Heart right ventricle (tissue), 16 donors: ENCODE results near the gene TNS3. TPM values are rescaled to one million over a fixed set of nuclear protein-coding genes. Genes with fewer than 3 reads are reported as not detected.

Source experiments
- ATAC-seq, 8 donors: fragments of 200-7000 bp; cut with Tn5 transposase; one replicate each; pipeline ENCODE4 v1.9.1; 2020; ENCODE audit warnings: mild to moderate bottlenecking in 8 of 8, moderate library complexity in 8 of 8, moderate number of reproducible peaks in 1 of 8
- DNase-seq, 2 donors: peaks; one replicate each; pipeline ENCODE4 v3.0.0-alpha.2; 2020
- H3K27ac ChIP-seq, 10 donors: fragments of 200-600 bp; sonication (generic) in 2 of 10; one replicate each; pipeline versions ENCODE4 v1.5.0 to v1.8.0; 2020 to 2022; ENCODE audit warnings: mild to moderate bottlenecking in 3 of 10
- H3K27me3 ChIP-seq, 7 donors: fragments of 200-600 bp; one replicate each; pipeline ENCODE4 v1.8.0; 2021 to 2022; ENCODE audit warnings: mild to moderate bottlenecking in 2 of 7
- H3K36me3 ChIP-seq, 9 donors: fragments of 200-600 bp; sonication (generic) in 1 of 9; one replicate each; pipeline versions ENCODE4 v1.5.0 to v1.8.0; 2020 to 2022; ENCODE audit warnings: mild to moderate bottlenecking in 2 of 9
- H3K4me1 ChIP-seq, 9 donors: fragments of 200-600 bp; sonication (generic) in 1 of 9; one replicate each; pipeline versions ENCODE4 v1.5.0 to v1.8.0; 2020 to 2022; ENCODE audit warnings: mild to moderate bottlenecking in 4 of 9
- H3K4me3 ChIP-seq, 10 donors: fragments of 200-600 bp; sonication (generic) in 2 of 10; one replicate each; pipeline versions ENCODE4 v1.5.0 to v1.8.0; 2020 to 2022; ENCODE audit warnings: mild to moderate bottlenecking in 7 of 10, moderate library complexity in 2 of 10
- H3K9me3 ChIP-seq, 11 donors: fragments of 200-600 bp in 10 of 11; sonication (generic) in 2 of 11; one replicate each; pipeline versions ENCODE4 v1.5.0 to v1.8.0; 2013 to 2022; ENCODE audit warnings: mild to moderate bottlenecking in 2 of 11, control low read depth in 1 of 11, moderate library complexity in 1 of 11
- CTCF ChIP-seq, 9 donors: fragments of 200-600 bp; sonication (generic) in 2 of 9; IDR thresholded peaks; one replicate each; pipeline versions ENCODE4 v1.5.0 to v1.8.0; 2021 to 2022; ENCODE audit warnings: antibody characterized with exemption in 9 of 9, mild to moderate bottlenecking in 5 of 9, moderate library complexity in 1 of 9
- WGBS, 2 donors: extraction: QIAGEN DNeasy Blood & Tissue Kit; methylation state at CpG; one replicate each; pipeline ENCODE4 v1.1.7; 2013; ENCODE audit warnings: inconsistent platforms in 1 of 2; 5-methylcytosine and 5-hydroxymethylcytosine counted together
- intact Hi-C, 10 donors: fragments of 100-400 bp; cut with DNase I; formaldehyde crosslinking; loops; one replicate each; pipeline versions ENCODE4 v1.11.1 to v1.14.2; 2022
- polyA plus RNA-seq, 2 donors: library from polyadenylated mRNA; stranded (reverse); fragments of 200-250 nt; gene quantifications; one replicate each; pipeline ENCODE4 v1.2.3, GENCODE V29; 2013
- total RNA-seq, 10 donors: library from RNA; stranded (reverse); fragmentation: NEBNext Ultra II Directional in 3 of 10; extraction: Animal tissue kit (Norgen Biotek cat#: 25700) in 3 of 10; gene quantifications; one replicate each; pipeline versions ENCODE4 v1.2.1 to v1.2.4, GENCODE V29; 2021 to 2023
- donor health status: Arrhythmogenic right ventricular cardiomyopathy.
- donor health status: ischemic (EF 13 %, LVEDD 7.1; RV severe dilation, severe dysfunction).
- donor health status: healthy with polysubstance abuse.
- donor health status: DM: no; HTN: yes; CAD: no.
- donor health status: DM: no; HTN: no; CAD: no.
- donor health status: ischemic (EF 25% LVEDD 6.9; RV normal size, moderate dysfunction).
- donor health status: ischemic (EF 25% LVEDD 5.7; RV mildly dilated, moderate dysfunction).
- donor health status: healthy.
- donor health status: DM: yes; HTN: yes; CAD: no.
- donor health status: Ischemic cardiomyopathy.
- donor health status: ischemic (EF 35%, LVEDD 5.7; RV mildly dilated, moderate dysfunction).
- donor health status: nonischemic (EF 11% LVEDD 7.7; RV severe dilation, severe dysfunction).
- donor health status: DM: yes; HTN: yes; CAD: no.
- donor health status: PGD.
- donor health status: ischemic (EF 29% LVEDD 5.4; RV normal size, mild dysfunction).
- donor health status: nonischemic (EF 23%, LVEDD 6.1; RV moderate dilation, normal function).

The TNS3 gene
- total and polyA plus RNA-seq, 12 donors = 6.7 to 74.2 (median 34.0) TPM

GRCh38 chr7:47601881-47602249, 20.0 kb upstream of the TNS3 start:
- TF ChIP-seq CTCF (IDR thresholded peaks at IDR 0.05) = no peak
- H3K36me3 ChIP-seq = no peaks in the 10 kb centered on the region
- no peak overlapping the region for H3K27ac ChIP-seq
- intact Hi-C loops = no loop called here
- no peak for ATAC-seq
- WGBS, 2 donors = 95 to 97% methylated on average over 2 of the region's 2 CpGs
- H3K4me3 ChIP-seq = no peak overlapping the region
- no peak for DNase-seq
- H3K27me3 ChIP-seq = no peaks in the 10 kb centered on the region
- peaks cover 0 to 15% (median 7%) of the 10 kb centered on the region in 11 donors for H3K9me3 ChIP-seq
- H3K4me1 ChIP-seq = peaks cover 0 to 40% (median 12%) of the 10 kb centered on the region in 9 donors

GRCh38 chr7:47601119-47601880, 19.4 kb upstream of the TNS3 start:
- Histone ChIP-seq H3K9me3 (peaks cover 0 to 21% (median 13%) of the 10 kb centered on the region in 11 donors), H3K36me3 (no peaks in the 10 kb centered on the region), H3K27me3 (no peaks in the 10 kb centered on the region), H3K4me3 (no peak overlapping the region), H3K4me1 (peaks cover 0 to 40% (median 12%) of the 10 kb centered on the region in 9 donors), H3K27ac (peak overlapping the region in 1 of 10 donors; percentile 53)
- no peak for ATAC-seq
- no peak for TF ChIP-seq CTCF (IDR thresholded peaks at IDR 0.05)
- no peak for DNase-seq
- 88 to 89% methylated on average over 4 of the region's 4 CpGs for WGBS, 2 donors
- intact Hi-C loops = no loop called here

- Histone ChIP-seq H3K27me3 (no peaks in the 10 kb centered on the region), H3K4me3 (no peak overlapping the region), H3K9me3 (peaks cover 0 to 28% (median 13%) of the 10 kb centered on the region in 11 donors), H3K27ac (peak overlapping the region in 1 of 10 donors; percentile 53), H3K4me1 (peaks cover 0 to 37% (median 12%) of the 10 kb centered on the region in 9 donors), H3K36me3 (no peaks in the 10 kb centered on the region)
- WGBS, 2 donors = 79 to 86% methylated on average over 15 of the region's 15 CpGs
- intact Hi-C loops = no loop called here
- DNase-seq (no peak), ATAC-seq (peak in 1 of 8 donors; percentile 36)
- TF ChIP-seq CTCF (IDR thresholded peaks at IDR 0.05) = no peak
Measured at GRCh38 chr7:47600199-47601118, 18.5 kb upstream of the TNS3 start.

- Histone ChIP-seq H3K4me3 (no peak overlapping the region), H3K9me3 (peaks cover 0 to 31% (median 13%) of the 10 kb centered on the region in 11 donors), H3K36me3 (no peaks in the 10 kb centered on the region), H3K27me3 (no peaks in the 10 kb centered on the region), H3K4me1 (peaks cover 0 to 23% (median 0%) of the 10 kb centered on the region in 9 donors), H3K27ac (no peak overlapping the region)
- ATAC-seq = no peak
- DNase-seq = no peak
- intact Hi-C loops = no loop called here
- TF ChIP-seq CTCF (IDR thresholded peaks at IDR 0.05) = no peak
- WGBS, 2 donors = 93% methylated on average over 5 of the region's 5 CpGs
Measured at GRCh38 chr7:47597379-47597778, 15.5 kb upstream of the TNS3 start.
